NCI-H82 treated with DMSO at 0.1 percent for 48 hours (cell line): ENCODE results near the gene HNRNPA2B1.
"Not testable (repeated sequence)": the region's sequence is repeated elsewhere in the genome, so short reads cannot be mapped to it uniquely, and the experiment has no call there.

Source experiments
- DNase-seq: peaks from one replicate; lab custom pipeline; 2025; ENCODE audit not compliant: unreplicated experiment; lab: John Stamatoyannopoulos, UW

The HNRNPA2B1 gene

GRCh38 chr7:26166684-26167266 is 33.8 kb downstream of the HNRNPA2B1 start:
- no peak for DNase-seq

GRCh38 chr7:26165950-26166683 is 34.4 kb downstream of the HNRNPA2B1 start:
- no peak for DNase-seq

- not testable (repeated sequence) for DNase-seq
Observed at GRCh38 chr7:26163804-26164203, 36.7 kb downstream of the HNRNPA2B1 start.

- DNase-seq, result no peak
Observed at GRCh38 chr7:26162431-26162830, 38.1 kb downstream of the HNRNPA2B1 start.

GRCh38 chr7:26160896-26161295 is 39.6 kb downstream of the HNRNPA2B1 start:
- DNase-seq, result no peak

GRCh38 chr7:26159243-26159642 is 41.3 kb downstream of the HNRNPA2B1 start:
- DNase-seq, result no peak

- DNase-seq, result no peak
Observed at GRCh38 chr7:26157520-26158105, 42.9 kb downstream of the HNRNPA2B1 start.

- no peak for DNase-seq
Observed at GRCh38 chr7:26156451-26157420, 43.8 kb downstream of the HNRNPA2B1 start.

GRCh38 chr7:26155531-26156375 is 44.8 kb downstream of the HNRNPA2B1 start:
- peak; percentile 18 for DNase-seq

GRCh38 chr7:26153823-26154783 is 46.4 kb downstream of the HNRNPA2B1 start:
- DNase-seq, result no peak

- DNase-seq, result no peak
Observed at GRCh38 chr7:26153241-26153822, 47.2 kb downstream of the HNRNPA2B1 start.

GRCh38 chr7:26152782-26153240 is 47.7 kb downstream of the HNRNPA2B1 start:
- not testable (repeated sequence) for DNase-seq

- DNase-seq, result peak; percentile 55
Observed at GRCh38 chr7:26151953-26152781, 48.4 kb downstream of the HNRNPA2B1 start, which contains the start of gene NFE2L3. Gene NFE2L3 (plus strand): TSS chr7:26152198. CDS start chr7:26152499, 301 bp downstream.

- no peak for DNase-seq
Observed at GRCh38 chr7:26151650-26151952, 48.9 kb downstream of the HNRNPA2B1 start.

- peak; percentile 26 for DNase-seq
Observed at GRCh38 chr7:26151096-26151495, 49.5 kb downstream of the HNRNPA2B1 start.

GRCh38 chr7:26149391-26149977 is 51.1 kb downstream of the HNRNPA2B1 start:
- DNase-seq, result peak; percentile 13

- DNase-seq, result not testable (repeated sequence)
Observed at GRCh38 chr7:26148307-26148700, 52.2 kb downstream of the HNRNPA2B1 start.
